Natural killer cell (primary cell): Measurements from ENCODE around the gene CLASP1. TPM values are rescaled to one million over a fixed set of nuclear protein-coding genes. Genes with fewer than 3 reads are reported as not detected.
"Not testable (repeated sequence)": the region's sequence is repeated elsewhere in the genome, so short reads cannot be mapped to it uniquely, and the experiment has no call there.

ENCODE experiments used
- ATAC-seq, 3 donors: fragments of 150-1000 bp in 2 of 3; fragments of 200-7000 bp in 1 of 3; cut with Tn5 transposase; 1 replicate in 1 of 3; 2 replicates in 2 of 3; pipeline ENCODE4 v1.10.0; 2021; ENCODE audit warnings: mild to moderate bottlenecking in 2 of 3, moderate library complexity in 2 of 3
- DNase-seq, 2 donors: peaks; one replicate each; pipeline versions ENCODE4 v3.0.0 to v3.0.0-alpha.2; 2013 to 2021; ENCODE audit warnings: mixed read lengths in 1 of 2
- H3K27ac ChIP-seq: one replicate; pipeline ENCODE4 v1.5.1; 2013; ENCODE audit warnings: mild to moderate bottlenecking, low read length
- H3K27me3 ChIP-seq: one replicate; pipeline ENCODE4 v1.6.1; 2013; ENCODE audit warnings: low read length; ENCODE audit not compliant: control insufficient read depth, insufficient read depth
- H3K36me3 ChIP-seq: one replicate; pipeline ENCODE4 v1.6.1; 2013; ENCODE audit warnings: low read length; ENCODE audit not compliant: control insufficient read depth, insufficient read depth
- H3K4me1 ChIP-seq: one replicate; pipeline ENCODE4 v1.6.1; 2013; ENCODE audit warnings: low read length; ENCODE audit not compliant: control insufficient read depth, insufficient read depth
- H3K4me3 ChIP-seq: one replicate; pipeline ENCODE4 v1.5.1; 2013; ENCODE audit warnings: low read length
- H3K9me3 ChIP-seq: one replicate; pipeline ENCODE4 v1.6.1; 2013; ENCODE audit warnings: low read length; ENCODE audit not compliant: control insufficient read depth, insufficient read depth
- H3K27ac Mint-ChIP-seq, 2 donors: one replicate each; pipeline ENCODE4 v1.8.0; 2022; ENCODE audit warnings: mild to moderate bottlenecking in 2 of 2, mixed read lengths in 2 of 2, moderate library complexity in 1 of 2
- H3K27me3 Mint-ChIP-seq, 2 donors: one replicate each; pipeline ENCODE4 v1.8.0; 2022; ENCODE audit warnings: low read depth in 2 of 2, mixed read lengths in 2 of 2
- H3K36me3 Mint-ChIP-seq: one replicate; pipeline ENCODE4 v1.8.0; 2022; ENCODE audit warnings: mixed read lengths
- H3K4me1 Mint-ChIP-seq, 2 donors: one replicate each; pipeline ENCODE4 v1.8.0; 2022; ENCODE audit warnings: mixed read lengths in 2 of 2
- H3K4me3 Mint-ChIP-seq: one replicate; pipeline ENCODE4 v1.8.0; 2022; ENCODE audit warnings: mild to moderate bottlenecking, moderate library complexity, mixed read lengths
- H3K9me3 Mint-ChIP-seq, 2 donors: one replicate each; pipeline ENCODE4 v1.8.0; 2022; ENCODE audit warnings: mixed read lengths in 2 of 2
- CTCF ChIP-seq: fragments of 200-600 bp; IDR thresholded peaks from one replicate; pipeline ENCODE4 v1.8.0; 2022; ENCODE audit warnings: antibody characterized with exemption
- whole genome bisulfite sequencing: methylation state at CpG from one replicate; pipeline ENCODE4 v1.1.7; 2013; ENCODE audit warnings: missing lambda C conversion rate; ENCODE audit not compliant: insufficient coverage; 5-methylcytosine and 5-hydroxymethylcytosine counted together
- intact Hi-C: fragments of 100-400 bp; cut with micrococcal nuclease; formaldehyde crosslinking; loops from one replicate; pipeline ENCODE4 v1.14.2; 2022
- total RNA-seq, 4 donors: library from RNA; stranded (reverse); fragments of 120-200 nt in 1 of 4; gene quantifications; one replicate each; pipeline versions ENCODE4 v1.2.3 to v1.2.4, GENCODE V29; 2013 to 2022

Gene CLASP1
- total RNA-seq, 3 donors from 2014 or later (not counting 1 experiment from before 2014, with no cell fraction given) = 125 to 142 (median 127) TPM

- peaks cover 75 to 82% of the 10 kb centered on the region in 2 donors for H3K4me1 Mint-ChIP-seq
- Histone ChIP-seq H3K9me3 (no peaks in the 10 kb centered on the region), H3K27ac (no peak overlapping the region), H3K4me1 (no peaks in the 10 kb centered on the region), H3K4me3 (no peak overlapping the region), H3K36me3 (peaks cover 2% of the 10 kb centered on the region), H3K27me3 (no peaks in the 10 kb centered on the region)
- DNase-seq (no peak), ATAC-seq (no peak)
- H3K36me3 Mint-ChIP-seq = no peaks in the 10 kb centered on the region
- H3K27me3 Mint-ChIP-seq = no peaks in the 10 kb centered on the region
- H3K9me3 Mint-ChIP-seq = no peaks in the 10 kb centered on the region
- intact Hi-C loops = no loop called here
- peak overlapping the region in 1 of 2 donors; percentile 65 for H3K27ac Mint-ChIP-seq
- no peak overlapping the region for H3K4me3 Mint-ChIP-seq
- TF ChIP-seq CTCF = no peak
- WGBS = 89% methylated on average over 5 of the region's 5 CpGs
These were observed 83.6 kb downstream of the CLASP1 start for GRCh38 chr2:121565389-121566250.

GRCh38 chr2:121564905-121565304 lies 84.4 kb downstream of the CLASP1 start:
- Mint-ChIP-seq H3K36me3 (no peaks in the 10 kb centered on the region), H3K27ac (peak overlapping the region; percentile 24 to 65), H3K4me3 (no peak overlapping the region), H3K27me3 (no peaks in the 10 kb centered on the region), H3K9me3 (no peaks in the 10 kb centered on the region), H3K4me1 (peaks cover 75 to 82% of the 10 kb centered on the region in 2 donors)
- H3K36me3 ChIP-seq = peaks cover under 1% of the 10 kb centered on the region
- WGBS = 77% methylated on average over 3 of the region's 3 CpGs
- TF ChIP-seq CTCF = no peak
- ATAC-seq = no peak
- H3K4me1 ChIP-seq = no peaks in the 10 kb centered on the region
- intact Hi-C loops = no loop called here
- H3K27ac ChIP-seq = no peak overlapping the region
- H3K4me3 ChIP-seq = no peak overlapping the region
- H3K27me3 ChIP-seq = no peaks in the 10 kb centered on the region
- no peak for DNase-seq
- no peaks in the 10 kb centered on the region for H3K9me3 ChIP-seq

- H3K27me3 Mint-ChIP-seq, intact Hi-C loops, H3K4me3 ChIP-seq, ATAC-seq, H3K4me1 ChIP-seq, H3K9me3 Mint-ChIP-seq, H3K27ac ChIP-seq, H3K36me3 ChIP-seq, DNase-seq, H3K9me3 ChIP-seq, H3K36me3 Mint-ChIP-seq, H3K27me3 ChIP-seq, H3K4me3 Mint-ChIP-seq: not testable (repeated sequence)
- WGBS = 100% methylated on average over 1 of the region's 1 CpG
- H3K27ac Mint-ChIP-seq = peak overlapping the region; percentile 16 to 67
- H3K4me1 Mint-ChIP-seq = peaks cover 77 to 83% of the 10 kb centered on the region in 2 donors
These were observed 85.5 kb downstream of the CLASP1 start for GRCh38 chr2:121563754-121564153.

- Histone ChIP-seq H3K36me3 (no peaks in the 10 kb centered on the region), H3K4me1 (peaks cover 3% of the 10 kb centered on the region), H3K9me3 (no peaks in the 10 kb centered on the region), H3K27ac (no peak overlapping the region), H3K27me3 (no peaks in the 10 kb centered on the region), H3K4me3 (no peak overlapping the region)
- WGBS = 91% methylated on average over 3 of the region's 4 CpGs
- Mint-ChIP-seq H3K9me3 (no peaks in the 10 kb centered on the region), H3K27me3 (no peaks in the 10 kb centered on the region), H3K36me3 (no peaks in the 10 kb centered on the region), H3K4me1 (peaks cover 72 to 79% of the 10 kb centered on the region in 2 donors), H3K4me3 (no peak overlapping the region), H3K27ac (peak overlapping the region; percentile 58 to 67)
- ATAC-seq (no peak), DNase-seq (no peak)
- intact Hi-C loops = no loop called here
- no peak for TF ChIP-seq CTCF
These were observed 86.7 kb downstream of the CLASP1 start for GRCh38 chr2:121562269-121563176.
